ENCODE measurements around the gene UFSP2. TPM values are rescaled to one million over a fixed set of nuclear protein-coding genes. Genes with fewer than 3 reads are reported as not detected.

Gene UFSP2
- total and polyA plus RNA-seq, 2 of the 4 experiments (the other 2 are of a cell fraction) = 21.8 to 43.7 TPM

DNA sequence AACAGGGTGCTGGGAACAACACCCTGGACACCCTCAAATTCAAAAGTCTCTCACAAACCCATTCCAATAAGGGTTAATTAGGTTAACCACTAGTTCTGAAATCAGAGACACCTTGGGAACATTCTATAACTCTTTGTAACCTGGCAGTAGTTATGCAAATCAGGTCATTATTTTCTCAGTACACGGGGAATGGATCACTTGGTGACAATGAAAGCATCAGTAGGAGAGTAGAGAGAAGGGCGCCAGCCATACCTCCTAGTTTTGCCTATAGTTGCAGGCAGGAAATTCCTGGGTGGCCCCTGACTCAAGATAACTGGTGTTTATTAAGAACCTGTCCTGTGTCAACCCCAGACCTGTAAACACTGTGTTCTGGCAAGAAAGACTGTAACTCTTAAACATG lies 43.2 kb upstream of the UFSP2 start:
- no peak overlapping the region for H2BK20ac ChIP-seq (ENCODE audit: low read depth, low read length)
- H3K9me1 ChIP-seq (ENCODE audit: insufficient read depth, low read length) = peaks cover 7% of the 10 kb centered on the region
- H3K27me3 ChIP-seq (ENCODE audit: control insufficient read depth, insufficient read depth, low read length) = no peaks in the 10 kb centered on the region
- no peak overlapping the region for H3K4me3 ChIP-seq (ENCODE audit: insufficient read depth, low read depth, low read length)
- H2BK120ac ChIP-seq (ENCODE audit: low read depth, low read length) = no peak overlapping the region
- no peak overlapping the region for H3K23ac ChIP-seq (ENCODE audit: low read depth, low read length)
- intact Hi-C loops (cut with micrococcal nuclease) (no loop called here), in situ Hi-C loops (cut with MboI; ENCODE audit: low sequenced_read_pairs) (no loop called here), dilution Hi-C loops (cut with HindIII; ENCODE audit: low sequenced_read_pairs, unreplicated experiment) (no loop called here)
- H3K27ac ChIP-seq (ENCODE audit: insufficient read depth, low read length) = no peak overlapping the region
- DNase-seq = no peak
- peaks cover 13% of the 10 kb centered on the region for H3K4me1 ChIP-seq (ENCODE audit: control insufficient read depth, insufficient read depth, low read length)
- ChIA-PET CTCF (no interaction called here), POLR2A (ENCODE audit: unreplicated experiment) (interaction anchor here (0.5 kb wide), 1 partner anchor 615 kb away, joined by 4 read pairs; no protein-coding TSS in a partner anchor)
- H2AK9ac ChIP-seq (replicated peaks; ENCODE audit: low read depth, low read length, poor library complexity) = no peak overlapping the region
- no peak overlapping the region for H2AK5ac ChIP-seq (ENCODE audit: low read depth, low read length)
- H4K91ac ChIP-seq (ENCODE audit: insufficient read depth, low read depth, low read length) = no peak overlapping the region
- H3K14ac ChIP-seq (replicated peaks; ENCODE audit: low read depth, low read length) = no peak overlapping the region
- TF ChIP-seq, protein P1, sequence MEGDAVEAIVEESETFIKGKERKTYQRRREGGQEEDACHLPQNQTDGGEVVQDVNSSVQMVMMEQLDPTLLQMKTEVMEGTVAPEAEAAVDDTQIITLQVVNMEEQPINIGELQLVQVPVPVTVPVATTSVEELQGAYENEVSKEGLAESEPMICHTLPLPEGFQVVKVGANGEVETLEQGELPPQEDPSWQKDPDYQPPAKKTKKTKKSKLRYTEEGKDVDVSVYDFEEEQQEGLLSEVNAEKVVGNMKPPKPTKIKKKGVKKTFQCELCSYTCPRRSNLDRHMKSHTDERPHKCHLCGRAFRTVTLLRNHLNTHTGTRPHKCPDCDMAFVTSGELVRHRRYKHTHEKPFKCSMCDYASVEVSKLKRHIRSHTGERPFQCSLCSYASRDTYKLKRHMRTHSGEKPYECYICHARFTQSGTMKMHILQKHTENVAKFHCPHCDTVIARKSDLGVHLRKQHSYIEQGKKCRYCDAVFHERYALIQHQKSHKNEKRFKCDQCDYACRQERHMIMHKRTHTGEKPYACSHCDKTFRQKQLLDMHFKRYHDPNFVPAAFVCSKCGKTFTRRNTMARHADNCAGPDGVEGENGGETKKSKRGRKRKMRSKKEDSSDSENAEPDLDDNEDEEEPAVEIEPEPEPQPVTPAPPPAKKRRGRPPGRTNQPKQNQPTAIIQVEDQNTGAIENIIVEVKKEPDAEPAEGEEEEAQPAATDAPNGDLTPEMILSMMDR (conservative IDR thresholded peaks at IDR 0.05; ENCODE audit: low read depth, low read length) = no peak
- no peak for TF ChIP-seq RCOR1 (IDR thresholded peaks at IDR 0.05; ENCODE audit: insufficient replicate concordance, low read length)
- TF ChIP-seq FOS (IDR thresholded peaks at IDR 0.05; ENCODE audit: low read depth, low read length) = no peak
- TF ChIP-seq BHLHE40 (IDR thresholded peaks at IDR 0.05; ENCODE audit: low read depth, low read length) = no peak
- no peak for TF ChIP-seq MXI1 (IDR thresholded peaks at IDR 0.05; ENCODE audit: borderline replicate concordance, low read depth, low read length)
- TF ChIP-seq POLR2A (IDR thresholded peaks at IDR 0.05; ENCODE audit: low read depth, low read length) = no peak
- no peak for TF ChIP-seq MAZ (IDR thresholded peaks at IDR 0.05; ENCODE audit: borderline replicate concordance, low read depth, low read length)
- TF ChIP-seq CHD1 (IDR thresholded peaks at IDR 0.05; ENCODE audit: low read depth, low read length) = no peak
- TF ChIP-seq, protein P2, sequence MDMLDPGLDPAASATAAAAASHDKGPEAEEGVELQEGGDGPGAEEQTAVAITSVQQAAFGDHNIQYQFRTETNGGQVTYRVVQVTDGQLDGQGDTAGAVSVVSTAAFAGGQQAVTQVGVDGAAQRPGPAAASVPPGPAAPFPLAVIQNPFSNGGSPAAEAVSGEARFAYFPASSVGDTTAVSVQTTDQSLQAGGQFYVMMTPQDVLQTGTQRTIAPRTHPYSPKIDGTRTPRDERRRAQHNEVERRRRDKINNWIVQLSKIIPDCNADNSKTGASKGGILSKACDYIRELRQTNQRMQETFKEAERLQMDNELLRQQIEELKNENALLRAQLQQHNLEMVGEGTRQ (IDR thresholded peaks at IDR 0.05; ENCODE audit: low read depth, low read length) = no peak
- TF ChIP-seq RFX5 (IDR thresholded peaks at IDR 0.05; ENCODE audit: low read depth, low read length) = no peak
- TF ChIP-seq SMC3 (IDR thresholded peaks at IDR 0.05; ENCODE audit: low read depth, low read length) = no peak
- no peak for TF ChIP-seq MAFK (IDR thresholded peaks at IDR 0.05; ENCODE audit: low read depth, low read length)
- TF ChIP-seq RAD21 (IDR thresholded peaks at IDR 0.05; ENCODE audit: low read length) = no peak
- TF ChIP-seq, protein P3, sequence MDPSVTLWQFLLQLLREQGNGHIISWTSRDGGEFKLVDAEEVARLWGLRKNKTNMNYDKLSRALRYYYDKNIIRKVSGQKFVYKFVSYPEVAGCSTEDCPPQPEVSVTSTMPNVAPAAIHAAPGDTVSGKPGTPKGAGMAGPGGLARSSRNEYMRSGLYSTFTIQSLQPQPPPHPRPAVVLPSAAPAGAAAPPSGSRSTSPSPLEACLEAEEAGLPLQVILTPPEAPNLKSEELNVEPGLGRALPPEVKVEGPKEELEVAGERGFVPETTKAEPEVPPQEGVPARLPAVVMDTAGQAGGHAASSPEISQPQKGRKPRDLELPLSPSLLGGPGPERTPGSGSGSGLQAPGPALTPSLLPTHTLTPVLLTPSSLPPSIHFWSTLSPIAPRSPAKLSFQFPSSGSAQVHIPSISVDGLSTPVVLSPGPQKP (IDR thresholded peaks at IDR 0.05; ENCODE audit: borderline replicate concordance, low read depth, low read length) = no peak
- TF ChIP-seq NFE2L2 (IDR thresholded peaks at IDR 0.05; ENCODE audit: low read depth, low read length) = no peak
- no peak for TF ChIP-seq CEBPB (IDR thresholded peaks at IDR 0.05; ENCODE audit: low read depth, low read length)
- no peak overlapping the region for H2AFZ ChIP-seq (replicated peaks; ENCODE audit: low read length, poor library complexity)
- H2BK15ac ChIP-seq (ENCODE audit: low read depth, low read length) = no peak overlapping the region
- H4K20me1 ChIP-seq (ENCODE audit: insufficient read depth, low read length) = no peaks in the 10 kb centered on the region
- no peaks in the 10 kb centered on the region for H3K9me3 ChIP-seq (ENCODE audit: control insufficient read depth, insufficient read depth, low read length)
- H2BK5ac ChIP-seq (ENCODE audit: low read depth, low read length, poor library complexity, severe bottlenecking) = no peak overlapping the region
- 70% methylated on average over 2 of the region's 2 CpGs; no CpG with 5 or more reads in 1 of the 2 experiments for WGBS, 2 experiments (ENCODE audit: extremely low coverage in 2 of 2, insufficient read length in 1 of 2)
- no peaks in the 10 kb centered on the region; a peak in 1 of 4 replicates for H3K79me1 ChIP-seq (ENCODE audit: low read depth in 1 of 2, low read length in 2 of 2)
- no peak overlapping the region for H3K18ac ChIP-seq (ENCODE audit: low read depth, low read length)
- H4K8ac ChIP-seq (ENCODE audit: low read depth in 2 of 2, low read length in 2 of 2) = no peak overlapping the region
- no peak overlapping the region for H3K9ac ChIP-seq (ENCODE audit: low read depth, low read length)
- no peak for ATAC-seq (ENCODE audit: low read depth)
- H3K4ac ChIP-seq (ENCODE audit: low read depth, low read length) = no peak overlapping the region
- no peak overlapping the region for H3K56ac ChIP-seq (ENCODE audit: extremely low read depth, insufficient read depth, low read length)
- BruUV-seq (replicated peaks) = no TSS peak
- H3K36me3 ChIP-seq (ENCODE audit: control insufficient read depth, insufficient read depth, low read length) = no peaks in the 10 kb centered on the region
- no peak overlapping the region for H4K5ac ChIP-seq (ENCODE audit: low read depth, low read length)
- no peak overlapping the region for H3K4me2 ChIP-seq (ENCODE audit: low read depth, low read length)

All from IMR-90 (cell line).